Cardiac muscle cell (in vitro differentiated cells and primary cell): Measurements from ENCODE around the gene AVPR1A. TPM values are rescaled to one million over a fixed set of nuclear protein-coding genes. Genes with fewer than 3 reads are reported as not detected.

Experiments
- DNase-seq, 2 donors: peaks; one replicate each; pipeline versions ENCODE4 v3.0.0 to v3.0.0-alpha.2; 2010 to 2017; ENCODE audit warnings: low read depth in 1 of 2, low spot score in 1 of 2
- H3K27ac ChIP-seq: fragments of 200-600 bp; sonication (generic); 2 replicates; pipeline ENCODE4 v1.5.1; 2016
- H3K27me3 ChIP-seq: fragments of 200-600 bp; sonication (generic); 2 replicates; pipeline ENCODE4 v1.6.0; 2016; ENCODE audit warnings: control low read depth
- H3K36me3 ChIP-seq: fragments of 200-600 bp; sonication (generic); 2 replicates; pipeline ENCODE4 v1.5.1; 2016; ENCODE audit warnings: control low read depth
- H3K4me1 ChIP-seq: fragments of 200-600 bp; sonication (generic); 2 replicates; pipeline ENCODE4 v1.8.1; 2017; ENCODE audit warnings: low read depth, mild to moderate bottlenecking, mixed run types
- H3K4me3 ChIP-seq: fragments of 200-600 bp; sonication (generic); 2 replicates; pipeline ENCODE4 v1.5.1; 2016; ENCODE audit warnings: mild to moderate bottlenecking
- H3K9me3 ChIP-seq: fragments of 200-600 bp; sonication (generic); 2 replicates; pipeline ENCODE4 v1.5.1; 2017; ENCODE audit warnings: low read depth, mild to moderate bottlenecking, control low read depth
- CTCF ChIP-seq: IDR thresholded peaks from 2 replicates; pipeline ENCODE4 v1.5.1; 2012; ENCODE audit warnings: low read depth, mild to moderate bottlenecking, low read length
- polyA plus RNA-seq: library from polyadenylated mRNA; unstranded; fragments of >200 nt; fragmentation: Nextera tagmentation; extraction: Ambion mirVana; gene quantifications from 2 replicates; pipeline ENCODE4 v1.2.1, GENCODE V29; 2016
- total RNA-seq: library from RNA; depleted of rRNA; stranded (reverse); fragments of >200 nt; gene quantifications from 2 replicates; pipeline ENCODE4 v1.2.3, GENCODE V29; 2016

Gene AVPR1A
- total and polyA plus RNA-seq, 2 experiments from 2014 or later, result not detected

GRCh38 chr12:63149909-63150712 is 890 bp downstream of the AVPR1A start:
- H3K4me3 ChIP-seq, result peak overlapping the region; percentile 25
- H3K9me3 ChIP-seq, result no peaks in the 10 kb centered on the region
- H3K27me3 ChIP-seq, result peaks cover 78% of the 10 kb centered on the region
- H3K4me1 ChIP-seq, result peaks cover 7% of the 10 kb centered on the region
- H3K36me3 ChIP-seq, result no peaks in the 10 kb centered on the region
- H3K27ac ChIP-seq, result no peak overlapping the region
- no peak for TF ChIP-seq CTCF
- DNase-seq, result peak in 1 of 2 donors; percentile 16

- peaks cover 65% of the 10 kb centered on the region for H3K27me3 ChIP-seq
- no peaks in the 10 kb centered on the region for H3K4me1 ChIP-seq
- TF ChIP-seq CTCF, result no peak
- H3K27ac ChIP-seq, result no peak overlapping the region
- no peaks in the 10 kb centered on the region for H3K9me3 ChIP-seq
- H3K4me3 ChIP-seq, result no peak overlapping the region
- no peak for DNase-seq
- H3K36me3 ChIP-seq, result no peaks in the 10 kb centered on the region
Observed at GRCh38 chr12:63144556-63144955, 6.4 kb downstream of the AVPR1A start.

- Histone ChIP-seq H3K4me3 (no peak overlapping the region), H3K36me3 (no peaks in the 10 kb centered on the region), H3K27ac (no peak overlapping the region), H3K4me1 (no peaks in the 10 kb centered on the region), H3K9me3 (no peaks in the 10 kb centered on the region), H3K27me3 (peaks cover 11% of the 10 kb centered on the region)
- DNase-seq, result no peak
- no peak for TF ChIP-seq CTCF
Observed at GRCh38 chr12:63138488-63138887, 12.5 kb downstream of the AVPR1A start.

GRCh38 chr12:63133981-63134380 is 17.0 kb downstream of the AVPR1A start:
- no peak for TF ChIP-seq CTCF
- Histone ChIP-seq H3K4me3 (no peak overlapping the region), H3K27me3 (peaks cover 9% of the 10 kb centered on the region), H3K4me1 (no peaks in the 10 kb centered on the region), H3K27ac (no peak overlapping the region), H3K36me3 (no peaks in the 10 kb centered on the region), H3K9me3 (no peaks in the 10 kb centered on the region)
- DNase-seq, result no peak

GRCh38 chr12:63132201-63132600 is 18.8 kb downstream of the AVPR1A start:
- no peak for DNase-seq
- H3K4me3 ChIP-seq, result no peak overlapping the region
- peaks cover 9% of the 10 kb centered on the region for H3K27me3 ChIP-seq
- no peak for TF ChIP-seq CTCF
- no peaks in the 10 kb centered on the region for H3K36me3 ChIP-seq
- no peak overlapping the region for H3K27ac ChIP-seq
- H3K9me3 ChIP-seq, result no peaks in the 10 kb centered on the region
- H3K4me1 ChIP-seq, result no peaks in the 10 kb centered on the region
